Activated CD4-positive, alpha-beta memory T cell treated with anti-CD3 and anti-CD28 coated beads for 36 hours (primary cell): ENCODE data around the gene SMPD1. TPM values are rescaled to one million over a fixed set of nuclear protein-coding genes. Genes with fewer than 3 reads are reported as not detected.
"Not testable (repeated sequence)": the region's sequence is repeated elsewhere in the genome, so short reads cannot be mapped to it uniquely, and the experiment has no call there.

ENCODE experiments used
- CTCF ChIA-PET: fragments of 350-600 bp; sonication (Branson Sonifier 250); formaldehyde crosslinking; loops from one replicate; lab custom pipeline; 2021; ENCODE audit warnings: antibody characterized with exemption, inconsistent platforms; lab: Charles Lee
- POLR2A ChIA-PET: fragments of 350-600 bp; sonication (Branson Sonifier 250); formaldehyde crosslinking; loops from one replicate; lab custom pipeline; 2021; ENCODE audit warnings: antibody characterized with exemption; lab: Charles Lee
- DNase-seq: peaks from one replicate; pipeline ENCODE4 v3.0.0-alpha.2; 2020
- H3K27ac Mint-ChIP-seq: one replicate; pipeline ENCODE4 v1.8.0; 2021; ENCODE audit warnings: mixed read lengths
- H3K27me3 Mint-ChIP-seq: one replicate; pipeline ENCODE4 v1.8.0; 2021; ENCODE audit warnings: mixed read lengths
- H3K36me3 Mint-ChIP-seq: one replicate; pipeline ENCODE4 v1.8.0; 2021; ENCODE audit warnings: mixed read lengths
- H3K4me1 Mint-ChIP-seq: one replicate; pipeline ENCODE4 v1.8.0; 2021; ENCODE audit warnings: low read depth, mixed read lengths
- H3K4me3 Mint-ChIP-seq: one replicate; pipeline ENCODE4 v1.8.0; 2021; ENCODE audit warnings: mild to moderate bottlenecking, mixed read lengths
- H3K9me3 Mint-ChIP-seq: one replicate; pipeline ENCODE4 v1.8.0; 2021; ENCODE audit warnings: mixed read lengths
- intact Hi-C: fragments of 100-400 bp; cut with micrococcal nuclease; formaldehyde crosslinking; loops from one replicate; pipeline ENCODE4 v1.15.1; 2023
- total RNA-seq, 2 experiments: library from RNA; stranded (reverse); gene quantifications; one replicate each; pipeline ENCODE4 v1.2.3, GENCODE V29; 2021

The SMPD1 gene
- total RNA-seq, 2 experiments from 2014 or later, result 23.4 to 23.8 TPM

- CTCF ChIA-PET, result interaction anchor here (0.9 to 18.1 kb wide), 5 partner anchors 10 to 93 kb away, joined by 3 to 661 read pairs (median 11); partner anchors contain the start of genes ARFIP2, HPX and TIMM10B
- peaks cover 9% of the 10 kb centered on the region for H3K36me3 Mint-ChIP-seq
- peaks cover 44% of the 10 kb centered on the region for H3K4me1 Mint-ChIP-seq
- no peaks in the 10 kb centered on the region for H3K9me3 Mint-ChIP-seq
- no peak overlapping the region for H3K4me3 Mint-ChIP-seq
- H3K27ac Mint-ChIP-seq, result peak overlapping the region; percentile 94
- DNase-seq, result no peak
- intact Hi-C loops, result loop anchor here (1.0 to 2.0 kb wide), 2 partner anchors 54 to 295 kb away; partner anchors contain the start of gene MRPL17
- POLR2A ChIA-PET, result interaction anchor here (0.8 to 3.3 kb wide), 3 partner anchors 12 to 55 kb away, joined by 4 to 51 read pairs (median 13); partner anchors contain the start of gene APBB1
- no peaks in the 10 kb centered on the region for H3K27me3 Mint-ChIP-seq
These were observed 1.5 kb upstream of the SMPD1 start for GRCh38 chr11:6388748-6389147.

- peaks cover 45% of the 10 kb centered on the region for H3K4me1 Mint-ChIP-seq
- DNase-seq, result no peak
- no peaks in the 10 kb centered on the region for H3K9me3 Mint-ChIP-seq
- intact Hi-C loops, result loop anchor here (1.0 to 5.0 kb wide), 9 partner anchors 11 to 356 kb away; partner anchors contain the start of genes APBB1, ARFIP2, CAVIN3 and FHIP1B
- H3K27me3 Mint-ChIP-seq, result no peaks in the 10 kb centered on the region
- H3K27ac Mint-ChIP-seq, result peak overlapping the region; percentile 94
- peaks cover 9% of the 10 kb centered on the region for H3K36me3 Mint-ChIP-seq
- peak overlapping the region; percentile 85 for H3K4me3 Mint-ChIP-seq
- ChIA-PET POLR2A (interaction anchor here (0.6 to 3.3 kb wide), 14 partner anchors 10 to 292 kb away, joined by 3 to 51 read pairs (median 5); partner anchors contain the start of genes APBB1, ARFIP2, MRPL17 and TAF10), CTCF (interaction anchor here (0.8 to 8.6 kb wide), 7 partner anchors 9 to 53 kb away, joined by 3 to 65 read pairs (median 7); no protein-coding TSS in a partner anchor)
These were observed 620 bp downstream of the SMPD1 start for GRCh38 chr11:6390718-6391469.

- peak overlapping the region; percentile 85 for H3K4me3 Mint-ChIP-seq
- DNase-seq, result no peak
- H3K9me3 Mint-ChIP-seq, result no peaks in the 10 kb centered on the region
- peaks cover 45% of the 10 kb centered on the region for H3K4me1 Mint-ChIP-seq
- intact Hi-C loops, result loop anchor here (2.0 to 5.0 kb wide), 3 partner anchors 71 to 356 kb away; partner anchors contain the start of genes CAVIN3 and TAF10
- ChIA-PET CTCF (interaction anchor here (1.4 to 8.6 kb wide), 5 partner anchors 8 to 29 kb away, joined by 3 to 65 read pairs (median 7); no protein-coding TSS in a partner anchor), POLR2A (interaction anchor here (0.7 to 3.3 kb wide), 6 partner anchors 9 to 90 kb away, joined by 3 to 51 read pairs (median 12); partner anchors contain the start of genes ARFIP2 and TIMM10B)
- peaks cover 7% of the 10 kb centered on the region for H3K36me3 Mint-ChIP-seq
- peak overlapping the region; percentile 94 for H3K27ac Mint-ChIP-seq
- H3K27me3 Mint-ChIP-seq, result no peaks in the 10 kb centered on the region
These were observed 1.4 kb downstream of the SMPD1 start for GRCh38 chr11:6391537-6392134.

GRCh38 chr11:6392251-6392650 is 2.0 kb downstream of the SMPD1 start:
- not testable (repeated sequence) for H3K9me3 Mint-ChIP-seq, H3K36me3 Mint-ChIP-seq, H3K4me3 Mint-ChIP-seq, H3K27me3 Mint-ChIP-seq, DNase-seq
- Mint-ChIP-seq H3K27ac (peak overlapping the region; percentile 16), H3K4me1 (peaks cover 50% of the 10 kb centered on the region)
- intact Hi-C loops, result loop anchor here (5.0 kb wide), 1 partner anchor 355 kb away; no protein-coding TSS in a partner anchor
- ChIA-PET CTCF (interaction anchor here (1.0 to 8.6 kb wide), 4 partner anchors 13 to 51 kb away, joined by 3 to 65 read pairs (median 5); no protein-coding TSS in a partner anchor), POLR2A (interaction anchor here (2.5 kb wide), 1 partner anchor 10 kb away, joined by 7 read pairs; no protein-coding TSS in a partner anchor)

GRCh38 chr11:6393989-6394670 is 3.9 kb downstream of the SMPD1 start:
- DNase-seq, result no peak
- Mint-ChIP-seq H3K4me1 (peaks cover 43% of the 10 kb centered on the region), H3K9me3 (no peaks in the 10 kb centered on the region), H3K36me3 (peaks cover 16% of the 10 kb centered on the region), H3K27me3 (no peaks in the 10 kb centered on the region), H3K4me3 (no peak overlapping the region), H3K27ac (no peak overlapping the region)
- POLR2A ChIA-PET, result interaction anchor here (1.2 to 2.5 kb wide), 2 partner anchors 8 to 11 kb away, joined by 3 to 7 read pairs; no protein-coding TSS in a partner anchor
- intact Hi-C loops, result loop anchor here (5.0 kb wide), 1 partner anchor 353 kb away; no protein-coding TSS in a partner anchor
- CTCF ChIA-PET, result interaction anchor here (1.7 to 8.6 kb wide), 2 partner anchors 16 to 49 kb away, joined by 7 to 65 read pairs; no protein-coding TSS in a partner anchor

- CTCF ChIA-PET, result interaction anchor here (0.9 kb wide), 1 partner anchor 42 kb away, joined by 3 read pairs; no protein-coding TSS in a partner anchor
- peaks cover 20% of the 10 kb centered on the region for H3K36me3 Mint-ChIP-seq
- no peak overlapping the region for H3K27ac Mint-ChIP-seq
- no peak for DNase-seq
- H3K4me3 Mint-ChIP-seq, result no peak overlapping the region
- POLR2A ChIA-PET, result interaction anchor here (1.4 kb wide), 1 partner anchor 19 kb away, joined by 3 read pairs; no protein-coding TSS in a partner anchor
- H3K4me1 Mint-ChIP-seq, result peaks cover 41% of the 10 kb centered on the region
- no peaks in the 10 kb centered on the region for H3K27me3 Mint-ChIP-seq
- intact Hi-C loops, result no loop called here
- H3K9me3 Mint-ChIP-seq, result no peaks in the 10 kb centered on the region
These were observed 5.3 kb downstream of the SMPD1 start for GRCh38 chr11:6395470-6396060.

- DNase-seq, result no peak
- Mint-ChIP-seq H3K27ac (no peak overlapping the region), H3K27me3 (no peaks in the 10 kb centered on the region), H3K36me3 (peaks cover 27% of the 10 kb centered on the region), H3K4me1 (peaks cover 40% of the 10 kb centered on the region), H3K4me3 (no peak overlapping the region), H3K9me3 (no peaks in the 10 kb centered on the region)
- ChIA-PET POLR2A (no interaction called here), CTCF (interaction anchor here (0.5 kb wide), 1 partner anchor 18 kb away, joined by 3 read pairs; no protein-coding TSS in a partner anchor)
- intact Hi-C loops, result no loop called here
These were observed 6.9 kb downstream of the SMPD1 start for GRCh38 chr11:6397156-6397555.

- H3K36me3 Mint-ChIP-seq, result peaks cover 26% of the 10 kb centered on the region
- no peak overlapping the region for H3K4me3 Mint-ChIP-seq
- intact Hi-C loops, result no loop called here
- H3K27ac Mint-ChIP-seq, result no peak overlapping the region
- ChIA-PET CTCF (interaction anchor here (1.4 kb wide), 1 partner anchor 18 kb away, joined by 5 read pairs; no protein-coding TSS in a partner anchor), POLR2A (no interaction called here)
- peaks cover 44% of the 10 kb centered on the region for H3K4me1 Mint-ChIP-seq
- DNase-seq, result no peak
- no peaks in the 10 kb centered on the region for H3K27me3 Mint-ChIP-seq
- H3K9me3 Mint-ChIP-seq, result no peaks in the 10 kb centered on the region
These were observed 7.4 kb downstream of the SMPD1 start for GRCh38 chr11:6397636-6398035.

GRCh38 chr11:6400431-6401345 is 10.4 kb downstream of the SMPD1 start:
- Mint-ChIP-seq H3K36me3 (peaks cover 21% of the 10 kb centered on the region), H3K27me3 (no peaks in the 10 kb centered on the region), H3K27ac (peak overlapping the region; percentile 34), H3K4me1 (peaks cover 58% of the 10 kb centered on the region), H3K9me3 (no peaks in the 10 kb centered on the region), H3K4me3 (no peak overlapping the region)
- DNase-seq, result no peak
- ChIA-PET POLR2A (interaction anchor here (2.6 to 5.5 kb wide), 3 partner anchors 11 to 18 kb away, joined by 12 to 51 read pairs (median 21); partner anchors contain the start of genes APBB1 and SMPD1), CTCF (interaction anchor here (0.8 to 3.9 kb wide), 4 partner anchors 10 to 37 kb away, joined by 3 to 36 read pairs (median 9); partner anchors contain the start of gene SMPD1)
- intact Hi-C loops, result no loop called here

- CTCF ChIA-PET, result interaction anchor here (0.8 to 3.9 kb wide), 4 partner anchors 12 to 42 kb away, joined by 3 to 36 read pairs (median 14); partner anchors contain the start of gene SMPD1
- DNase-seq, result no peak
- Mint-ChIP-seq H3K4me3 (no peak overlapping the region), H3K27ac (no peak overlapping the region), H3K27me3 (no peaks in the 10 kb centered on the region), H3K9me3 (no peaks in the 10 kb centered on the region), H3K4me1 (peaks cover 66% of the 10 kb centered on the region), H3K36me3 (peaks cover 21% of the 10 kb centered on the region)
- intact Hi-C loops, result no loop called here
- POLR2A ChIA-PET, result interaction anchor here (1.5 to 5.5 kb wide), 4 partner anchors 8 to 17 kb away, joined by 7 to 51 read pairs (median 16); partner anchors contain the start of genes APBB1 and SMPD1
These were observed 11.2 kb downstream of the SMPD1 start for GRCh38 chr11:6401464-6401863.
